ENCODE results near the gene TEKT1.

The TEKT1 gene

DNA sequence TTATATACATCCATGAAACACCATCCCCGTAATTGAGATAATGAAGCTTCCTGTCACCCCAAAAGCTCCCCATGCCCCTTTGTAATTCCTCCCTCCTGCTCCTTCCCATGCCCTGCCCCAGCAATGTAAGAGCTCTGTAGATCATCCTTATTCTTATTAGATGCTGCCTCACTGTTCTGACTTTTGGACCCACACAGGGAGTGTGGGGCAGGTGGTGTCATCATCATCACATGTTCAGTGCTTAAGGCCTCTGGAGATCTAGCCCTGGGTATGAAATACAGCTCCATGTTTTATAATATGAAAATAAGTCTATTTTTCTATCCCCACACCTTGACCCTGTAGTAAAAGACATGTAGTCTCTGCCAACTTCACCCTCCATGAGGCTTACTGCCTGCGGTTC, 73.8 kb downstream of the TEKT1 start:
- no peak for DNase-seq (ENCODE audit: low spot score)

DNA sequence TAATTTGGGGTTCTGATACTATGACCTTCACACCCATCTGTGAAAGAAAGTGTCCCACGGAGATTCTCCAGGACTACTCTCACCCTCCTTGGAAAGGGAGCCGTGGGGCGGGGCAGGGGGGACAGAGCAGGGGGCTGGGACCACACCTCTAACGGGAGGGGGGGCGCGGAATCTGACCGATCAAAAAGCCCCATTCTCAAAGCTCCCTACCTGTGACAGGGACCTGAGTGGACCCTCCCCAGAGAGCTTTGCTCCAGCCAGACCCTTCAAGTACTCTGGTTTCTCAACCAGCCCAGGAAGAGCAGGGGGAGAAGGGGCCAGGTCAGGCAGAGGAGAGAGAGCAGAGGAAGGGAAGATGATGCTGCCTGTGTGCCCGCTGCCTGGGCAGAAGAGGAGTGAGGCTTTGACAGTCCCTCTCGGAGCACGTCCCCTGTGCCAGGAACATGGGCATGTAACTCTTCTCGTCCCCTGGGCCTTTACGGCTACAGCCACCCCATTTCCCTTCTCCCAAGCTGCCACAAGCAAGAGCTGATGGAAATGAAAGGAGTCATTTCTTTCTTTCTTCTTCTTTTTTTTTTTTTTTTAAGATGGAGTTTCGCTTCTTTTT, 75.0 kb downstream of the TEKT1 start:
- DNase-seq (ENCODE audit: low spot score) = no peak

DNA sequence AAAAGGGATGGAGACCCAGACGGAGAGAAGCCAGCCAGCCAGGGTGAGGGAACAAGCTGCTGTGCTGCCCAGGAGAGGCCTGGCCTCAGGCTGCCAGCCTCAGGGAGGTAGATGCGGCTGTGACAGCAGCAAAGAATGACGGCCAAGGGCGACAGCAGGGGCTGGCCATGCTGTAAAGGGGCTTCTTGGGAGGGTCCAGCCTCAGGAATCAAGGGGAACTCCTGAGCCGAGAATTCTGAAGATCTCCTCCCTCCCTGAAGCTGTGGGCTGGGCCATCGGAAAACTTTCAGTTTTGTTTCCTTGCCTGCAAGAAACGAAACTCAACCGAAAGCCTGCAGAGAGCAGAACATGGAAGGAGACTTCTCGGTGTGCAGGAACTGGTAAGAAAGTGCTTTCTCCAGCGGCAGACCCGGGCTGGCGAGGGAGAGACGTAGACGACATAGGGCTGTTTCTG, 75.8 kb downstream of the TEKT1 start, which contains the start of gene XAF1:
TSS of gene XAF1 (plus strand) at position 316 of the 454 bp plus-strand sequence. CDS start at position 349, 33 bp downstream.
- DNase-seq (ENCODE audit: low spot score) = peak; percentile 35

DNA sequence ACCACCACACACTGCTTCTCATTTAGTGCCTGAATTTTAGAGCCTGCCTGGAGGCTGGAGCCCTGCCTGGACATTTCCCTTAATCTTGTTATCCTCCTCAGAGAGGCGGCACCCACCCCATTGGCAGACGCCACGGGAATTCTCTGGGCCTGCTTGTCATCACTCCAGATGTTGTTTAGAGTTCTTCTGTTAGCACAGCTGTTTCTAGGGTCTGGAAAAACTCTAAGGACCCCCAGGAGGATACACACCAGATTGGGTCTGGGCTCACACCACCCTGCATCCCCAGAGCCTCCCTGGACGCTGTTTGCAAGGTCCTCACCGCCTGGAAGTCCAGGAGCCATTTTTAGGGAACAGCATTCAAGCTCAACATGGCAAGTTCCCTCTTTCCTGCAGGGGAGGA, 76.2 kb downstream of the TEKT1 start:
- no peak for DNase-seq (ENCODE audit: low spot score)

DNA sequence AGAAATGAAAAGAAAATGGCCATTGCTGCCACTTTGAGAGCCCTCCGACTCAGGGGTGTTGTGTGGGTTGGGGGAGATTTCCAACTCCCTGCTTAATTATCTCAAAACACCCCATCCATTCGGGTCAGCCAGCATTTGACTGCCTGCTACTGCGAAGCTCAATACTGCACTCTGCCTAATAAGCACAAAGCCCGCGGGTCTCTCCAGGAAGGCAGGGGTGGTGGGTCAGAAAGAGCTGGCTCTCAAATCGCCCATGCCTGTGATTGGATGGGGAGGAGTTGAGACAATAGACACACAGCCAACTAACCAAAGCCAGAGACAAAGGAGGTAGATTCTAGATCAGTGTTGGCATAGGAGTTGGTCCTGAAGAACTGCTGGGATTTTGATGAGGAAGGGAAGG, 78.0 kb downstream of the TEKT1 start:
- no peak for DNase-seq (ENCODE audit: low spot score)

DNA sequence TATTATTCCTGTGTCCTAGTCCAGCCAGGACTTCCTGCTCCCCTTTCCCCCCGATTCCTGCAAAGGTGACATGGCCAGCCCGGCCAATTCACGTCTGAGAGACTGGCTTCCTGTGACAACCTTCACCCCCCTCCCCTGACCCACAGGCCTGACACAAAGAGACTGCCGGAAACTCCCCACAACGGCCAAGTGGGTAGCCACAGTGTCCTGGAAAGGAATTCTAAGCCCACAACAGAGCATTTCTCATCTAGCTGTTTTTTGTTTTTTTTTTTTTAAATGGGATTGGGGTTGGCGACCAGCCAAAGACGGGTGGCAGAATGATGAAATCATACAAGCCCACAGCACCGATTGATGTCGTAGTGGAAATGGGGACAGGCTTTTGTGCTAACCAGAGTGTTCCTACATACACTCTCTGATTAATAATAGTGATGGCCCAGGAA, 78.5 kb downstream of the TEKT1 start:
- DNase-seq (ENCODE audit: low spot score) = no peak

DNA sequence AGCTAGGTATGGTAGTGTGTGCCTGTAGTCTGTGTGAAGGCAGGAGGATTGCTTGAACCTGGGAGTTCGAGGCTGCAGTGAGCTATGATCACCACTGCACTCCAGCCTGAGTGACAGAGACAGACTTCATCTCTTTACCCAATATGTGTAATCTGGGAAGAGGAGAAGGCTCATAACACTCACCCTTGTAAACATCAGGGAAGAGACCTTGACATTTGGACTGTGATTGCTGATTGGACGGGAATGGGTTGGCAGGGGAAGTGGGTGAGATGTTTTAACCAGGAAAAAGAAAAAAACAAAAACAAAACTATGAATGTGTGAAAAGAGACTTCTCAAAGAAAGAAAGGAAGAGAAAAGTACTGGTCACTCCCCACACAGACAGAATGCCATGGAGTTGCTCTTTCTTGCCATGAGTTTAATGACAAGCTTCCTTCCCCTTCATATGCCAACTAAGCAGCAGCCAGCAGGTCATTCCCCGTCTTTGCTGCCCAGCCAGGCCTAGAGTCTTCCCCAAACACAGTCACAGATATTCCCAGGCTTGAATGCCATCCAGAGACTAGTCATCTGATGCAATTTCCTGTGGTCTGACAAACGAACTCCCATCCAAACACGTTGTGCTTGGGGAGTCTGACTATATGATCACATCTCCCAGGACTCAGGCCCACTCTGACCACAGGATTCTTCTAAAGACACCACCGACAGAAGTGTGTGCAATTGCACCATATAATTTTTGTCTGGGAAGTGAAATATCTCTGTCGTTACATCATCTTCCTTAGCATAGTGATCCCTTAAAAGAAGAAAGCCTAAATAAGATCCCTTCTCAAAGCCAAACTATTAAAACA, 79.2 kb downstream of the TEKT1 start:
- no peak for DNase-seq (ENCODE audit: low spot score)

DNA sequence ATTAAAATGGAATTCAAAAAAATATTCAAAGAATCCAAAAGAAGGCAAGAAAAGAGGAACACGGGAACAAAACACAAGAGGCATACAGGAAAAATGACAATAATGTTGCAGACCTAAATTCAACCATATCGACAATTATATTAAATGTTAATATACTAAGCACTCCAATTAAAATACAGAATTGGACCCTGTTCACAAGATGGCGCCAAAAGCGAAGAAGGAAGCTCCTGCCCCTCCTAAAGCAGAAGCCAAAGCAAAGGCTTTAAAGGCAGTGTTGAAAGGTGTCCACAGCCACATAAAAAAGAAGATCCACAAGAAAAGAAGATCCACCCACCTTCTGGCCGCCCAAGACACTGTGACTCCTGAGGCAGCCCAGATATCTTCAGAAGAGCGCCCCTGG, 82.0 kb downstream of the TEKT1 start:
- peak; percentile 8 for DNase-seq (ENCODE audit: low spot score)

DNA sequence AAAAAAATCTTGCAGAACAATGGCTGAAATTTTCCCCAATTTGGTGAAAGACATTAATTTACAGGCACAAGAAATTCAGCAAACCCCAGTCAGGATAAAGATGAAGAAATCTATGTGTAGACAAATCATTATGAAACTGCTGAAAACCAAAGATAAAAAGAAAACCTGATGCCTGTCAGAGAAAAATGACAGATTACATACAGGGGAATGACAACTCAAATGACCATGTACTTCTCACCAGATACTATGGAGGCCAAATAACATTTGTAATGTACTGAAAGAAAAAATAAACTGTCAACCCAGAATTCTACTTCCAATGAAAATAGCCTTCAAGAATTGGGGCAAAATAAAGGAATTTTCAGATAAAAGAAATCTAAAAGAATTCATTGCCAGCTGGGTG, 82.9 kb downstream of the TEKT1 start:
- DNase-seq (ENCODE audit: low spot score) = no peak

Measured in NAMALWA (cell line).